GM18951 (cell line): ENCODE data around the gene NGDN.

Experiments used
- POLR2A ChIP-seq: IDR thresholded peaks from 4 replicates; pipeline ENCODE4 v1.6.1; 2011; ENCODE audit warnings: mild to moderate bottlenecking; ENCODE audit not compliant: insufficient read length, insufficient read depth; ENCODE audit errors: extremely low read depth
- in situ Hi-C: fragments of 300-500 bp; cut with MboI; formaldehyde crosslinking; loops from one replicate; pipeline ENCODE4 v1.12.0; 2022; ENCODE audit warnings: low sequenced_read_pairs, mixed read lengths, inconsistent platforms; ENCODE audit not compliant: unreplicated experiment

NGDN gene

DNA sequence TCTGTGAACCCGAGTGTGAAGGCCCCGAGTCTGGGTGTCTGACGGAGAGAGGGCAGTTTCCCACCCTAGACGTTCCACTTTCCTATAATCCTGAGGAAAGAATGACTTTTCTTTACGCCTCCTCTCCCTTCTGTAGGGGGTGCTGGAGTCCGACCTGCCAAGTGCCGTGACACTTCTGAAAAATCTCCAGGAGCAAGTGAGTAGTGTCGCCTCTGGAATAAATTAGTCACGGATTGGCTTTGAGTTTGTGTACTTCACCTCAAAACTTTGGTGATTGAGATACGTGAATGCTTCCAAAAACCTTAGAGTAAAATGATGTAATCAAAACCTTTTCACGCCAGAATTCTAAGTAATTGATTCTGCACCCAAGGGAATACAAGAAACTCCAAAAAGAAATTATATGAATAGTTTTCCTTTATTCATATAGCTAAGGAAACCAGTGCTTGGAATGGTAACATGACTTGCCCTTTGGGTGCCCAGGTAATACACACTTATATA, 452 bp downstream of the NGDN start:
- no peak for TF ChIP-seq POLR2A
- in situ Hi-C loops = no loop called here

DNA sequence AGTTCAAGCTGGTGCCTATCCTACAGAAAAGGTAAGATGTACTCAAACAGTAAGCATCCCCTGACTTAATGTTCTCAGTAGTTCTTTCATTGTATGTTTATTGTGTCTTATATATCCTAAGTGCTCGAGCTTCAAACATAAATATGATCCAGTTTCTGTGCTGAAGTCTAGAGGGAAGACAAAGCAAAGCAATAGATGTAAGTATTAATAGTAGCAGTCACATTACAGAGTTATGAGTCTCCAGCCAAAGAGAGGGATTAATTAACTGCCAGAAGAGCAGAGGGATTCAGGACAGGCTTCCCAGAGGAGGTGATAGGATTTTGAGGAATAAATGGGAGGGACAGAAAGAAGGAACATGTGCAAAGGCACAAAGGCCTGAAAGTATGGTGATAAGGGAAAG, 1.4 kb downstream of the NGDN start:
- TF ChIP-seq POLR2A = no peak
- in situ Hi-C loops = no loop called here

DNA sequence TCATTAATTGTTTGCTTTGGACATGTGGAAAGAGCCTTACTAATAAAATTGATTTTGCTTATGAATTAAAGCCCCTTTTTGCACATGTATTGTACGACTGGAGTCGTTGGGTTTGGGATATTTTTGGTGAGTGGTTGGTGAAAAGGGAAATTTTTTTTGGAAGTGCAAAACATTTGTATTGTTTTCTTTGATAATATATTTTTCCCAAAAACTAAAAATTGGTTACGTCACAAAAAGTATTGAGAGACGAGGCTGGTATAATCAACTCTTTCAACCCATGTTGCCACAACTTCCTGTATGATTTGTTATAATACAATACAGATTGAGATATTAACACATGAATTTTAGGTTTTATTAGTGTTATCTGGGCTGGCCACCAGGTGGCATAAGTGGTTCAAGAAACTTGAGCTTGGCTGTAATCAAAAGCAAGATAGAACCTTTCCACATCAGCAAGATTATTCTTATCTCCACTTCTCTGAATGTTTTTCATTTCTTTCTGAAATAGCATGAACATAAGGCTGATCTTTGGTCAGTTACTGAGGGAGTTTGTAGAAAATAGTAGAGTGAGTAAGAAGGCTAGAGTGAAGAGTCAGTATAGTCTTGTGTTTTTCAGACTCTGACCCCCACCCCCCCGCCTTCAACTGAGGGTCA, 8.7 kb downstream of the NGDN start:
- in situ Hi-C loops = loop anchor here (5.0 kb wide), 1 partner anchor 64 kb away; no protein-coding TSS in a partner anchor
- TF ChIP-seq POLR2A = no peak

DNA sequence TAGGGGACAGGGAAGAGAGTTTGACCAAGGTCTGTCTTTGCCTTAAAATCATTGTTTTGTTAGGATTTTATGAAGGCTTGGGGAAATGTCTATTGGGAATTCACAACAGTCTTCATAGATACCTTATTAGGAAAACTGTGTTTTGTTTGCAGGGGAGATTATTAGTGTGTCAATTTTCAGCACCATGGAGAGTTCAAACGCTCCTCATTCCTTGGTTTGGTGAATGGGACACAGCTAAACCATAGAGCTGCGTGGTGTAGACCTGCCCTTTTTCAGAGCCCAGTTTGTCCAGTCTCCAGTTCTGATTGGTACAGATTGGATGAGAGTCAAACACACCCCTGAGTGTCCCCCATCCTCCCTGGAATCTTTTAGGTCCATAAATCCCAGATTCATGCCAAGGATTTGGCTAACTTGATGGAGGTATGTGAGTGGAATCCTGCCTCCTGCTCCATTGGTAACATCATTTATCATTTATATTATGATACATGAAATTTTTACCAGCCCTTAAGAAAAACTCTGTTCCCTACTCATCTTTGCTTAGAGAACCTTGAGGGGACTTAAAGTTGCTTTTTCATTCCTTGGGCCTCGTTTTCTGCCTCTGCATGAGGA, 12.0 kb downstream of the NGDN start:
- in situ Hi-C loops = no loop called here
- no peak for TF ChIP-seq POLR2A

DNA sequence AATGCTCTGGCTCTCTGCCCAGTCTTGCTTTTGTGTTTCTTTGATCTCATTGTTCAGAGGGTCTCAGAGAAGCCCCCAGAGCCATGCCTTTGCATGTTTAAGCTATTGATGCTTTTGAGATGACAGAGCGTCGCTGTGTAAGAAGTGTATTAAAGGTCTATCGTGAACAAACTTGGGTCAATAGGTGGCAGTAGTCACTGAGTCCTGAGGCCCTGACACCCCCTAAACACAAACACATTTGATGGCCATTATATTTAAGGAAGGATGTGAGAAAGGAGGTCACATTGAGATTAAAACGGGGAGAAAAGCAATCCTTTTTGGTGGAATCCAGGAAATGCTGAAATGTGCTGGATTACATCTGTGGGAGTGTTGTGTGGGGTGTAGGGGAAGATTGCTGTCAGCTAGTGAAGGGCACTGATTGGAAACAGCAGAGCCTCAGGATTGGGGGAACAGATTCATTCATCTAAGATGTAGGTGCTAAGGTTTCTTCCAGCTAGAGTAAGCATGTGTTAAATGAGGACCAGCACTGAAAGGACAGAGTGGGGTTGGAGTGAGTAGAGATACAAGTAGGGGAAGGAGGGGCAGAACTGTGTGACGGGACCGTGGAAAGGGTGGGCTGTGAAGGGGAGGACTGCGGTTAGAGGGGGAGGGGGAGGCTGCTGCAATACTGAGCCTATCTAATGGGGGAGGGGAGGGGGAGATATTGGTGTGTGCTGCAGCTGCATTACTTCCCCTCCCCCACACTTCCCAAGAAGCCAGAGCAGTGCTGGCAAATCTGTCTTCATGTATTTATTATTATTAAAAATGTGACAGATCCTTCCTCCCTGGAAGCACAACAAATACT, 12.7 kb downstream of the NGDN start:
- TF ChIP-seq POLR2A = no peak
- in situ Hi-C loops = no loop called here

DNA sequence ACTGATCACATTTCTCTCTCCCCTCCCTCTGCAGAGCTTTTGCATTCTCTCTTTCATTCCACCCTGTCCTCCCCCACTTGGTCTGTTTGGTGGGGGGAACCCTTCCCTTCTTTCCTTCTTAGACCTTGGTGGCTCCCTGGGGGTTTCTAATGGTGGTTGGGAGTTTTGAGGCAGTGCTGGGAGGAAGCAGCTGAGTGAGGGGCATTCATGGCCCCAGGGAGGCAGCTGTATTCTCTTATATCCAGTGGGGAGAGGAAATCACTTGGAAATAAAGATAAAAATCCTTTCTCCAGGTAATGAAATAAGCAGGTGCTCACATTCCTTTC, 13.3 kb downstream of the NGDN start:
- TF ChIP-seq POLR2A = no peak
- in situ Hi-C loops = no loop called here

DNA sequence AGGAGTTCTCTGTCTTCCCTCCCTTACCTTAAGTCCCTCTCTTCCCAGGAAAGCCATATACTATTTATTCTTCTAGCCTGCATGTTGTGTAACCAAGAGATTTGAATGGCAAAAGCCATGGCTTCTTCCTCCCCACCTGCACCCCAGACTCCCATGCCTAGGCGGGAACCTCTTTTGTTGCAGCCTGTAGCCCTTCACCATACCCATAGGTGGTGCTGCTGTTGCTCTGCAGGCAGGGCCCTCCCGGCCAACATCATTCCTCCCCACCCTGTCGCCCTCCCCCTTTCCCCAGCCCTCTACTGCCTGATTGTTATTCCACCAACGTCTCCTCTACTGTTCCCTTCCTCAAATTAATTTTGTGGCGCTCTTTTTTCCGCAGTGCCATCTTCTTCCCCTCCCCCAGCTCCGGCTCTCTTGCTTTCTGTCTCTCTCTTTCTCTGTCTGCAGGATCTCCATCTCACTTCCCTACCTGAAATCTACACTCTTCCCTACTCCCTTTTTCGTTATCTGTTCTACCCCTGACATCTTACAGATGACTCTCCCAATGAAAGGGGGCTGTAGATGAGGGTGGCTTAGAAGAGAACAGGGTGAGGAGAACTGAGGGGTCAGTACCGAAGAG, 13.8 kb downstream of the NGDN start:
- in situ Hi-C loops = no loop called here
- TF ChIP-seq POLR2A = no peak

DNA sequence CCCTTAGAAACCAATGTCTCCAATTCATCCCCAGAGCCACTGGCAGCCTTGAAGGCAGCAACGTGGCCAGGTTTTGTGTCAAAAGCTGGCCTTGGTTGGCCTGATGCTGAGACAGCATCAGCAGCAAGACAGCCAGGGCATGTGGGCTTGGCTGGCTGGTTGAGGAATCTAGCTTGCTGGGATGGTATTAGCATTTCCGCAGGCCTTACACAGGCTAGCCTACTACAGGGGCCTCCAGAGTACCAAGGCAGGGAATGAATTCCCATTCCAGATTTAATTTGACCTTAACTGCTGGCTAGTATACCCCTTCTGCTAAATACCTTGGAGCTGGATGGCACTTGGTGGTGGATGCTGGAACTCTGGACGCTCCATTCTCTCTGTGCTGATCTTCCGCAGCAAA, 15.8 kb downstream of the NGDN start:
- TF ChIP-seq POLR2A = no peak
- in situ Hi-C loops = no loop called here

DNA sequence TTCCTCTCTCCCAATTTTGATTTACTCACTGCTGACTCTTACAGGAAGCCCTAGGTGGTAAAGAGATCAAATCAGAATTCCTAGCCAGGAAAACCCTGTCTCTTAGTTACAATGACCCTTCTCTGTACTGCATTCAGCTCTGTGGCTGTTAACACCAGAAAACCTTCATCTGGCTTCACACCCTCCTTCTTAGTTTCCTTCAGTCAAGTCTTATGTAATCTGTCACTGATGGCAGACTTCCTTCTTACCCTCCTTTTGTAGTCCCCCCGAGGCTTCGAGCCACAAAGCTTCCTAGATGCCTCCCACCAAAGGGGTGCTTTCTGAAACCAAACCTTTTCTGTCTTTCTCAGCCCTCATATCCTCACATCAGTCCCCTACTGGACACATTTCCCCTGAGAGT, 16.5 kb downstream of the NGDN start:
- in situ Hi-C loops = no loop called here
- no peak for TF ChIP-seq POLR2A

DNA sequence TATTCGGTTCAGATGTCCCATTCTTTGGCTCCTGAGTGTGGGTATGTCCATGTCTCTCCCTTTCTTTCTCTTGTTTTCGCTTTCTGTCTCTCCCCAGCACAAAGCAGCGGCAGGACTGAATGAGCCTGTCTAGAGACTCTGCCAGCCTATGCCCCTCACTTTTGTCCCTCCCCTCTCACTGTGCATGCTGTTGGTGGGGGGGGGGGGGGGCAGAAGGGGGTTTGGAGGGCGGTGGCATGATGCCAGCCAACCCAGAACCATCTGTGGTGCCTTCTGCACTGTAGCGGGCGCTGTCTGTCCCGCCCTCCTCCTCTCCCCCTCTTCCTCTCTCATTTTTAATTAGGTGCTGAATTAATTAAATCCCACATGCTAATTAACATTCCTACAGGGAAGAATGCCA, 17.7 kb downstream of the NGDN start:
- TF ChIP-seq POLR2A = no peak
- in situ Hi-C loops = no loop called here

DNA sequence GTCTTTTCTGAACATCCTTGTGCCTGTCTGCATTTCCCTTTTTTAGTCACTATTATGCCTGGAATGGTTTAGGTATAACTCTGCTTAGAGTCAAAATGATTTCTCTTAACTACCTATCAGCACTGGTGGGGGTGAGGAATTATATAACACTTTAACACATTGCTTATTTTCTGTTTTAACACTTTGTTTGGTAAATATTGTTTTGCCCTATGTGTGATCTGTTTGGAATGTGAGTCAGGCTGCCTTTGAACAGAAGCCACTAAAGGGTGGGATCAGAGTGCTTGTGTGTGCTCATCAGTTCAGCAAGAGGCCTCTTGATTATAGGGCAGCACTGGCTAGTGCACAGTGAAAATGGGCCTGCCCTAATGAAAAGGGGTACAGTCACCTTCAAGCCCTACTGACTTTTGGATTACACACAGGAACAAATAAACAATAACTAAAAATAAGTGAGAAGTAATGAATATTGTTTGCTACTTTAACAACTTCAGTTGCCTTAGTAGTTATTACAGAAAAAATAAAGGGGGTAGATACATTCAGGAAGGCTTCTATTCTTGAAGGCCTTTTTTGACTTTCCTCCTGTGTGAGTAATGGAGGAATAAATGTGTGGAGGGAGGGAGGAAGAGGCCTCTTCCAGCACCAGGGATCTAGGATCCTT, 23.2 kb downstream of the NGDN start:
- in situ Hi-C loops = no loop called here

DNA sequence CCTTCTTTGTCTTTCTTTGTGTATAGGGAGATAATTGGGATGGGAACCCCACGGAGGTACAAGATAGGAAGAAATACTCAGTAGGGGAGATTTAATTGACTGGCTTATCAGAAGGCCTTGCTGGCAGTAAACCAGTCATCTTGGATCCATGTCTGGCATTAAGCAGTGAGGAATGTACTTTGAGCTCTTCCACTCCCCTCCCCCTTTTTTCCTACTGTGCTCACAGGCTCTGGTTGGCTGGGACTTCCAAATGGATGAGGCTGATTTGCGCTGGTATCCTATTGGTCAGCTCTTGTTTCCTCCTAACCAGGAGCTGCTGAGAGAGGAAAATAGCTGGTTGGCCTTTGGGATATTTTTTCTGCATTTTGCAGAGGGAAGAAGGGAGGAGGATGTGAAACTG, 24.7 kb downstream of the NGDN start:
- TF ChIP-seq POLR2A = no peak
- in situ Hi-C loops = no loop called here

More for the DNA sequence above, 23.2 kb downstream of the NGDN start:
- no peak for TF ChIP-seq POLR2A

DNA sequence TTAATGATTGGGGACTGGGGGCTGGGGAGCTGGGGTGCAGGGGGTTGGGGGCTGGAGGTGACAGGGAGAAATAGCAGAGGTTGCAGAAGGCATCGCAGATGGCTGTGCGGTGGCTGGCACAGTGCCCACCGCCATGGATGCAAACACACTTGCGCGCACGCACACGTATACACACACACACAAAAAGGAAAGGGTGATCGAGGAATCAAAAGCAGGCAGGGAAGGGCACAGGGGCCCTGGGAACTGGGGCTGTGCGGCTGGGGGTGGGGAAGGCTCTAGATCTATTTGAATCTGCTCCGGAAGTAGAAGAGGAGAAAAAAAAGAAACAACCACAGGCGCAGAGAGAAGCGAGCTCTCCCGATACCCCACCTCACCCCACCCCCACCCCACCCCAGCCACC, 42.7 kb downstream of the NGDN start:
- in situ Hi-C loops = no loop called here
- TF ChIP-seq POLR2A = no peak
